Measurements from ENCODE around the gene PDK2.
A peak's percentile ranks its signal among the peaks of the same experiment; 100 is the strongest.

PDK2 gene

GRCh38 chr17:50144845-50145531, 49.8 kb downstream of the PDK2 start:
- H3K4me3 ChIP-seq = no peak overlapping the region
- H3K27ac ChIP-seq = peak overlapping the region in 10 of 21 experiments; percentile 2 to 94 (median 76)

GRCh38 chr17:50145532-50146229, 50.5 kb downstream of the PDK2 start:
- peak overlapping the region in 2 of 7 experiments; percentile 3 to 92 for H3K4me3 ChIP-seq
- peak overlapping the region in 11 of 21 experiments; percentile 1 to 99 (median 89) for H3K27ac ChIP-seq

- peak overlapping the region in 16 of 21 experiments; percentile 1 to 99 (median 92) for H3K27ac ChIP-seq
- peak overlapping the region; percentile 68 to 92 (median 85) for H3K4me3 ChIP-seq
These were observed 51.2 kb downstream of the PDK2 start for GRCh38 chr17:50146230-50146926.

GRCh38 chr17:50146927-50147665, 51.9 kb downstream of the PDK2 start:
- H3K27ac ChIP-seq = peak overlapping the region; percentile 14 to 99 (median 93)

GRCh38 chr17:50147841-50148225, 52.7 kb downstream of the PDK2 start:
- Histone ChIP-seq H3K27ac (peak overlapping the region in 20 of 21 experiments; percentile 65 to 99 (median 94)), H3K4me3 (peak overlapping the region; percentile 68 to 92 (median 85))

More at GRCh38 chr17:50146927-50147665, 51.9 kb downstream of the PDK2 start:
- H3K4me3 ChIP-seq = peak overlapping the region; percentile 68 to 92 (median 85)

GRCh38 chr17:50148226-50149090, 53.3 kb downstream of the PDK2 start:
- peak overlapping the region; percentile 68 to 92 (median 85) for H3K4me3 ChIP-seq
- H3K27ac ChIP-seq = peak overlapping the region; percentile 56 to 99 (median 93)

GRCh38 chr17:50149091-50149416, 53.9 kb downstream of the PDK2 start:
- H3K4me3 ChIP-seq = peak overlapping the region; percentile 68 to 92 (median 85)
- H3K27ac ChIP-seq = peak overlapping the region; percentile 56 to 99 (median 93)

- Histone ChIP-seq H3K4me3 (peak overlapping the region; percentile 68 to 92 (median 85)), H3K27ac (peak overlapping the region; percentile 56 to 99 (median 93))
These were observed 54.5 kb downstream of the PDK2 start for GRCh38 chr17:50149417-50150353.

- Histone ChIP-seq H3K4me3 (peak within 1 kb of the TSS; percentile 68 to 92 (median 85)), H3K27ac (peak within 1 kb of the TSS; percentile 56 to 99 (median 93))
These were observed 55.3 kb downstream of the PDK2 start, which contains the start of gene PPP1R9B for GRCh38 chr17:50150354-50151040. Gene PPP1R9B, minus strand, starts transcription at chr17:50150677. Its CDS starts 164 bp downstream, at chr17:50150513.

GRCh38 chr17:50151041-50151936, 56.1 kb downstream of the PDK2 start:
- peak overlapping the region; percentile 48 to 99 (median 93) for H3K27ac ChIP-seq

GRCh38 chr17:50151937-50152547, 56.9 kb downstream of the PDK2 start:
- peak overlapping the region; percentile 68 to 92 (median 85) for H3K4me3 ChIP-seq
- H3K27ac ChIP-seq = peak overlapping the region; percentile 48 to 99 (median 93)

More at GRCh38 chr17:50151041-50151936, 56.1 kb downstream of the PDK2 start:
- H3K4me3 ChIP-seq = peak overlapping the region; percentile 68 to 92 (median 85)

- Histone ChIP-seq H3K4me3 (peak overlapping the region in 1 of 7 experiments; percentile 92), H3K27ac (peak overlapping the region in 19 of 21 experiments; percentile 56 to 99 (median 93))
These were observed 57.6 kb downstream of the PDK2 start for GRCh38 chr17:50152736-50153135.

GRCh38 chr17:50153650-50154575, 58.8 kb downstream of the PDK2 start:
- no peak overlapping the region for H3K4me3 ChIP-seq
- peak overlapping the region in 14 of 21 experiments; percentile 17 to 97 (median 53) for H3K27ac ChIP-seq

GRCh38 chr17:50154604-50155003, 59.5 kb downstream of the PDK2 start:
- Histone ChIP-seq H3K27ac (peak overlapping the region in 10 of 21 experiments; percentile 3 to 94 (median 53)), H3K4me3 (no peak overlapping the region)

All from skin epidermis (tissue), 12 donors.